ENCODE measurements around the gene GCKR.
A peak's percentile ranks its signal among the peaks of the same experiment; 100 is the strongest.

Gene GCKR

DNA sequence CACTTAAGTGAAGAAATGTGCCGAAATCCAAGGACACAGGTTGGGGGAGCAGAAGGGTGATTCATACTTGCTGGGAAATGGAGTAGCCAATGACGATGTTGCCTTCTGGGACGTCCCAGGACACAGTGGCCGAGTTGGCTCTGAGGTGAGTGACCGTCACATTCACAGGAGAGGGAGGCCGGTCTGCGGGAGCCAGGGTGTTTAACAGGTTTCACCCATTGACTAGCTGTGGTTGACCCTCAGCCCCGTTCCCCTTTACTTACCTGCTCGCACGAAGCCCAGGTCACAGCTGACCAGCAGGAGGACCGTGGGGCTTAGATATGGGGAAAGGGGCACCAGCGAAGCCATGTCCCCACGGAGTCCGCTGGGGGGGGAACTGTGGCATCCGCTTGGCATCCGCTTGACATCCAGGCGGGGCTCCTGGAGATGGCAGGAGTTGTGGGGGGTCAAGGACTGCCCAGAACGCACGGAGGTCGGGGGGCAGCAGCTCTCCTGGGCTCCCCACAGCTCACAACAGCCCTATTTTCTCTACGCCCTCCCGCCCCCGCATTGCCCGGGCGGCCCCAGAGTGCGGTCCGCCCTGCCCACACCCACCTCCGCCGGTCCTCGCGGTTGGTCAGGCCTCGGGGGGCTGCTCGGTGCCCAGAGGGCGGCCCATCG, 2.2 kb upstream of the GCKR start:
- Histone ChIP-seq H3K36me3 (no peaks in the 10 kb centered on the region), H3K4me1 (no peaks in the 10 kb centered on the region), H3K9me3 (no peaks in the 10 kb centered on the region), H3K27me3 (peaks cover 51% of the 10 kb centered on the region), H3K4me3 (ENCODE audit: low read depth, low read length) (peak overlapping the region; percentile 66)
- TF ChIP-seq, protein P1, sequence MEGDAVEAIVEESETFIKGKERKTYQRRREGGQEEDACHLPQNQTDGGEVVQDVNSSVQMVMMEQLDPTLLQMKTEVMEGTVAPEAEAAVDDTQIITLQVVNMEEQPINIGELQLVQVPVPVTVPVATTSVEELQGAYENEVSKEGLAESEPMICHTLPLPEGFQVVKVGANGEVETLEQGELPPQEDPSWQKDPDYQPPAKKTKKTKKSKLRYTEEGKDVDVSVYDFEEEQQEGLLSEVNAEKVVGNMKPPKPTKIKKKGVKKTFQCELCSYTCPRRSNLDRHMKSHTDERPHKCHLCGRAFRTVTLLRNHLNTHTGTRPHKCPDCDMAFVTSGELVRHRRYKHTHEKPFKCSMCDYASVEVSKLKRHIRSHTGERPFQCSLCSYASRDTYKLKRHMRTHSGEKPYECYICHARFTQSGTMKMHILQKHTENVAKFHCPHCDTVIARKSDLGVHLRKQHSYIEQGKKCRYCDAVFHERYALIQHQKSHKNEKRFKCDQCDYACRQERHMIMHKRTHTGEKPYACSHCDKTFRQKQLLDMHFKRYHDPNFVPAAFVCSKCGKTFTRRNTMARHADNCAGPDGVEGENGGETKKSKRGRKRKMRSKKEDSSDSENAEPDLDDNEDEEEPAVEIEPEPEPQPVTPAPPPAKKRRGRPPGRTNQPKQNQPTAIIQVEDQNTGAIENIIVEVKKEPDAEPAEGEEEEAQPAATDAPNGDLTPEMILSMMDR (IDR thresholded peaks at IDR 0.05; ENCODE audit: low read depth, low read length): no peak
- no peak for DNase-seq

DNA sequence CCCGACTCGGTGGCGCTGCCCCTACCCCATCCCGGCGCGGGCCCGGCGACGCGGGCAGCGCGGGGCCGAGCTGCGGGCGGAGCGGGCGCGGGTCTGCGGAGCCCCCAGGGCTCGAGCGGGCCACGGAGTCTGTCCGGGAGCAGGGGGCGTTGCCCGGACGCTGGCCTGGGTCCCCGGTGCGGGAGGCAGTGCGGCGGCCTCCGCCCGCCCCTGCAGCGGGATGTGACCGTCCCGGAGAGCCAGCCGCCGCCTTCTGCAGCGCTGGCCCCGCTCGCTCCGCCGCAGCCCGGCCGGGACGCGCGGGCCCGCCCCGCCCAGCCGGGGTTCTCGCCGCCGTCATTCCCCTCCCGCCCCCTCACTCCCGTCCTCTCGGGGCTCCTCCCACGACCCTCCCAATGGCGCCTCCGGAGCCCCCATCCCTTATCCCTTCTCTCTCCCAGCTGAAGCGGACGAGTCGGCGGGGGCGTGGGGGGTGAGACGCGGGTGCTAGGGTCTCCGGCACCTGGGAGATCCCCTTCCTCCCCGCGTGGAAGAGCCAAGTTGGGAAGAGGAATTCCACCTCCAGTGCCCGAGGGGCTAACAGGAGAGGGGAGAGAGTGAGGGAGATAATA, 1.6 kb upstream of the GCKR start, which contains the start of gene FNDC4:
FNDC4 (minus strand) TSS at position 257 of the 611 bp plus-strand sequence. CDS start 521 bp downstream, outside the sequence.
- no peaks in the 10 kb centered on the region for H3K9me3 ChIP-seq
- peaks cover 51% of the 10 kb centered on the region for H3K27me3 ChIP-seq
- no peaks in the 10 kb centered on the region for H3K36me3 ChIP-seq
- DNase-seq: peak; percentile 48
- TF ChIP-seq, protein P1 (IDR thresholded peaks at IDR 0.05; ENCODE audit: low read depth, low read length): no peak
- peak within 1 kb of the TSS; percentile 66 for H3K4me3 ChIP-seq (ENCODE audit: low read depth, low read length)
- no peaks in the 10 kb centered on the region for H3K4me1 ChIP-seq

DNA sequence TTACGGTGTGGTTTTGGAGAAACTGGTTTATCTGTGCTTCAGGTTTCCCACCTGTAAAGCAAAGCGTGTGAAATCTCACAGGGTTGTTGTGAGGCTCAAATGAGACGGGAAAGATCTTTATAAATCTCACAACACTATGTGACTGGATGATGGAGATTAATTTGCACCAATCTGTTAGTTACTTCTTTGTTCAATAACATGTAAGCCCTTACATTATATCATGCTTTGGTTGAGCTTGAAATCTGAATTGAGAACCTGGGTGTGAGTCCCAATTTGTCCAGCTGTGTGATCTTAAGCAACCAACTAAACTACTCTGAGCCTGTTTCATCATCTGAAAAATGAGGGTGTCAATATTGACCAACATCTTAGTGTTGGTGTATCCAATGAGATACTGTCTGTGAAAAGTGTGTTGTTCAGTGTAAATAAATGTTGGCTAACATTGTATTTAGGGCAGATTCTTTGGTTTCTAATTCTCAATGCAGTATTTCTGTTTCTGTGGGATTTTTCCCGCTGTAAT, 741 bp upstream of the GCKR start:
- Histone ChIP-seq H3K27me3 (peaks cover 51% of the 10 kb centered on the region), H3K4me1 (no peaks in the 10 kb centered on the region), H3K9me3 (no peaks in the 10 kb centered on the region), H3K36me3 (no peaks in the 10 kb centered on the region), H3K4me3 (ENCODE audit: low read depth, low read length) (no peak overlapping the region)
- no peak for DNase-seq
- TF ChIP-seq, protein P1 (IDR thresholded peaks at IDR 0.05; ENCODE audit: low read depth, low read length): no peak

DNA sequence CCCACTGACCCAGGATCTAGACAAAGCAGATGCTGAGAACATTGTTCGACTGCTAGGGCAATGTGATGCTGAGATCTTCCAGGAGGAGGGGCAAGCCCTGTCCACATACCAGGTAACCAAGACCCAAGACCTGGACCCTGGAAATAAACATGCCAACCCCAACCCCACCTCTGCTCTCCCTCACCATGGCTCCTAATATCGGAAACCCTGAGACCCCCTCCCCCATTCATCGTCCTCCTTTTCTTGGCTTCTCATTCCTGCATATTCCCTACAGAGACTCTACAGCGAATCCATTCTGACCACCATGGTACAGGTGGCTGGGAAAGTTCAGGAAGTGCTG, 619 bp downstream of the GCKR start:
- H3K36me3 ChIP-seq: no peaks in the 10 kb centered on the region
- H3K9me3 ChIP-seq: no peaks in the 10 kb centered on the region
- H3K4me3 ChIP-seq (ENCODE audit: low read depth, low read length): no peak overlapping the region
- TF ChIP-seq, protein P1 (IDR thresholded peaks at IDR 0.05; ENCODE audit: low read depth, low read length): no peak
- no peaks in the 10 kb centered on the region for H3K4me1 ChIP-seq
- DNase-seq: no peak
- peaks cover 51% of the 10 kb centered on the region for H3K27me3 ChIP-seq

DNA sequence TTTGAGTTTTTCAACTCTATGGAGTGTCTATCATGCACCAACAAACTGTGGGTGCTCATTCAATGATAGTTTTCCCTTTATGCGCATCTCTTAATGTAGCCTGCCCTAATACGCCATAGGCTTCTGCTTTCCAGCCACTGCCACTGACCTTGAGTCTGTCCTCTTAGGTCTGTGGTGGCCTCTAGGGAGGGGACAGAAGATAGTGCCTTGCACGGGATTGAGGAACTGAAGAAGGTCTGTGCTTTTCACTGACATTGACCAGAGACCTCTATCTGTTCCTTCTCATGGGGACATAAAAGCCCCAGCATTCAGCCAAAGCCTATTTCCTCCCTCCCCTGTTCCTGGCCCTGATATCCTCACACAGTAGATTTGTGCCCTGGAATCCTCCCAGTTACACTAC, 2.3 kb downstream of the GCKR start:
- no peaks in the 10 kb centered on the region for H3K36me3 ChIP-seq
- TF ChIP-seq, protein P1 (IDR thresholded peaks at IDR 0.05; ENCODE audit: low read depth, low read length): no peak
- no peak for DNase-seq
- H3K4me1 ChIP-seq: no peaks in the 10 kb centered on the region
- peaks cover 51% of the 10 kb centered on the region for H3K27me3 ChIP-seq
- no peaks in the 10 kb centered on the region for H3K9me3 ChIP-seq
- H3K4me3 ChIP-seq (ENCODE audit: low read depth, low read length): no peak overlapping the region

DNA sequence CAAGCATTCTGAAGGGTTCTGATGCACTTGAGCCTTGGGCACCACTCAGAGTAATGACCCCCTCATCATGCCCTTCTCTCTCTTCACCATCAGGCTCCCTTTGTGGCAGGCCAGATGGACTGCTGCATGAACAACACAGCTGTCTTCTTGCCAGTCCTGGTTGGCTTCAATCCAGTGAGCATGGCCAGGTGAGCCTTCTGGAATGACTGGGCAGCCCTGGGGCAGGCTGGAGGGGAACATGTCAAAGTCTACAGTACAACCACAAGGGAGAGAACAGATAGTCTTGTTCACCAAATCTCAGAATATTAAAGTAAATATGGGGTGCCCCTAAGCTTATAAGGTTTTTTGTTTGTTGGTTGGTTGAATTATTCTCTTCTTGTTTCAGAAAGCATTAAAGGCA, 4.4 kb downstream of the GCKR start:
- Histone ChIP-seq H3K36me3 (no peaks in the 10 kb centered on the region), H3K4me1 (no peaks in the 10 kb centered on the region), H3K4me3 (ENCODE audit: low read depth, low read length) (no peak overlapping the region), H3K9me3 (no peaks in the 10 kb centered on the region), H3K27me3 (peaks cover 30% of the 10 kb centered on the region)
- TF ChIP-seq, protein P1 (IDR thresholded peaks at IDR 0.05; ENCODE audit: low read depth, low read length): no peak
- peak; percentile 17 for DNase-seq

Measured in BE2C (cell line).